ENCODE results near the gene TMEM109. TPM values are rescaled to one million over a fixed set of nuclear protein-coding genes. Genes with fewer than 3 reads are reported as not detected.
A peak's percentile ranks its signal among the peaks of the same experiment; 100 is the strongest.

The TMEM109 gene
- total RNA-seq, 1 experiment from 2014 or later = 26.8 TPM

DNA sequence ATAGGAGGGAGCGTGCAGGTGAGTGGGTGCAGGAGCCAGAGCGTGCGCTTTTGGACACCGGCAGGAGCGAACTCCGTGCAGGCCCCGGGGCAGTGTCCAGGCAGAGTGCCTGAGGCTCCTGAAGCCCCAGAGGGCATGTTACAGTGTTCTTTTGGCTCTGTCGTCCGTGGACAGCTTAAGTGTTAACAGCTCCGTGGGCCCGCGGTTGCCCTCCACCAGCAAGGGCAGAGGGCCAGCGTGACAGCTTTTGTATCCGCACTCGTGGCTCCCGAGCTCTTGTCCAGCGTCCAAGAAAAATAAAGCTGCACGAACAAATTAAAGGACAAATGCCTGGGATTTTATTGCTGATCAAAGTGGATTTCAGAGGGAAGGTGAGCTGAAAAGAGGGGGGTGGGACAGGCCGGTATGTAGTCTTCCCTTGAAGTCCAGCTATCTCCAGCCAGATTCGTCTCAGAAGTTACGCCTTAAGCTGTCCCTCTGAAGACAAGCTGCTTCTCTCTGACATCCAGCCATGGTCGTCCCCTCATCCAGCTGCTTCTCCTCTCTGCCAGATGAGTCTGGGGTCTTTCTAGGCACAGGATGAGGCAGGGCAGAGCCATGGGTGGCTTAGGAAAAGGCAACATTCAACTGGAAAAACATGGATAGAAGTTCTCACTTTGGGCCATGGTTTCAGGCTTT, 968 bp upstream of the TMEM109 start:
- no peak for ATAC-seq
- peaks cover 47% of the 10 kb centered on the region for H3K4me1 Mint-ChIP-seq
- ChIA-PET CTCF (interaction anchor here (0.9 to 5.6 kb wide), 6 partner anchors 8 to 57 kb away, joined by 3 to 51 read pairs (median 8); partner anchors contain the start of genes PRPF19 and TMEM132A), POLR2A (interaction anchor here (0.7 to 1.4 kb wide), 3 partner anchors 11 to 40 kb away, joined by 3 to 8 read pairs (median 5); partner anchors contain the start of gene TMEM132A)
- peak overlapping the region; percentile 99; the same call in 1 of the 2 replicates for H3K27ac Mint-ChIP-seq
- no peaks in the 10 kb centered on the region; the same call in 1 of the 2 replicates for H3K36me3 Mint-ChIP-seq
- H3K9me3 Mint-ChIP-seq = peaks cover 6% of the 10 kb centered on the region; the same call in 1 of the 2 replicates
- H3K27me3 Mint-ChIP-seq (ENCODE audit: low read depth) = peaks cover 42% of the 10 kb centered on the region
- no peak for DNase-seq (ENCODE audit: low spot score)
- TF ChIP-seq GTF2I (CRISPR knock-in tag; conservative IDR thresholded peaks at IDR 0.05) (no peak), ZNF423 (CRISPR knock-in tag; IDR thresholded peaks at IDR 0.05) (no peak), SOX15 (CRISPR knock-in tag; IDR thresholded peaks at IDR 0.05) (no peak), SP1 (CRISPR knock-in tag; conservative IDR thresholded peaks at IDR 0.05) (no peak), ATF1 (CRISPR knock-in tag; IDR thresholded peaks at IDR 0.05) (no peak)
- TF ChIP-seq, protein P1, sequence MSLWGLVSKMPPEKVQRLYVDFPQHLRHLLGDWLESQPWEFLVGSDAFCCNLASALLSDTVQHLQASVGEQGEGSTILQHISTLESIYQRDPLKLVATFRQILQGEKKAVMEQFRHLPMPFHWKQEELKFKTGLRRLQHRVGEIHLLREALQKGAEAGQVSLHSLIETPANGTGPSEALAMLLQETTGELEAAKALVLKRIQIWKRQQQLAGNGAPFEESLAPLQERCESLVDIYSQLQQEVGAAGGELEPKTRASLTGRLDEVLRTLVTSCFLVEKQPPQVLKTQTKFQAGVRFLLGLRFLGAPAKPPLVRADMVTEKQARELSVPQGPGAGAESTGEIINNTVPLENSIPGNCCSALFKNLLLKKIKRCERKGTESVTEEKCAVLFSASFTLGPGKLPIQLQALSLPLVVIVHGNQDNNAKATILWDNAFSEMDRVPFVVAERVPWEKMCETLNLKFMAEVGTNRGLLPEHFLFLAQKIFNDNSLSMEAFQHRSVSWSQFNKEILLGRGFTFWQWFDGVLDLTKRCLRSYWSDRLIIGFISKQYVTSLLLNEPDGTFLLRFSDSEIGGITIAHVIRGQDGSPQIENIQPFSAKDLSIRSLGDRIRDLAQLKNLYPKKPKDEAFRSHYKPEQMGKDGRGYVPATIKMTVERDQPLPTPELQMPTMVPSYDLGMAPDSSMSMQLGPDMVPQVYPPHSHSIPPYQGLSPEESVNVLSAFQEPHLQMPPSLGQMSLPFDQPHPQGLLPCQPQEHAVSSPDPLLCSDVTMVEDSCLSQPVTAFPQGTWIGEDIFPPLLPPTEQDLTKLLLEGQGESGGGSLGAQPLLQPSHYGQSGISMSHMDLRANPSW (CRISPR knock-in tag; conservative IDR thresholded peaks at IDR 0.05; ENCODE audit: low read depth) = no peak
- TF ChIP-seq, protein P2, sequence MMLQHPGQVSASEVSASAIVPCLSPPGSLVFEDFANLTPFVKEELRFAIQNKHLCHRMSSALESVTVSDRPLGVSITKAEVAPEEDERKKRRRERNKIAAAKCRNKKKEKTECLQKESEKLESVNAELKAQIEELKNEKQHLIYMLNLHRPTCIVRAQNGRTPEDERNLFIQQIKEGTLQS (CRISPR knock-in tag; conservative IDR thresholded peaks at IDR 0.05) = no peak
- peak overlapping the region; percentile 94 for H3K4me3 Mint-ChIP-seq

DNA sequence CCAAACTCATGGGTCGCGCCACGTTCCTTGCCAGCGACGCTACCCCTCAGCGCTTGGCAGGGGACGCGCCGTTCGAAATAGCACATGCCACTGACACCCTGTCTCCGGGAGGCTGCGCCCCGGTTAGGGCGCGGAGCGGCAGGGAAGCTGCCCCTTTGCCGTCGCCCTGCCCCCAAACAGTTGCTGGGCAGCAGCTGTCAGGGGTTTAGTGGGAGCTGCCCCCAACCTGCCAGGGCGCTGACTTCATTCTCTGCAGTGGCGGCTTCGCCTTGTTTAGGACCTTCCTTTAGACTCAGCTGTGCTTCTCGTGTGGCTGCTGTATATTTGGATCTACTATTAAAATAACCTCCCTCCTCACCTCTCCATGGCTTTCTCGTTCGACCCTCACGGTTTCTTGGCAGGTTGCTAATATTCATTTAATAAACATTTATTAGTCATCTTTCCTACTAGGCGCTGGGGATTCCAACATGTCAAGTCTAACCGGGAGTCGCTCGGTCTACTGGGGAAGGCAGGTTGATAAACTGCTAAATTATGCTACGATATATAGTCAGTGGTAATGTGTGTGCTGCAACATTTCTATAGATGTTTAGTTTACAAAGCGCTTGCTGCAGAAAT, 782 bp downstream of the TMEM109 start:
- POLR2A ChIA-PET = interaction anchor here (0.7 to 1.7 kb wide), 3 partner anchors 9 to 203 kb away, joined by 3 to 11 read pairs (median 4); partner anchors contain the start of gene TMEM132A
- no peak for DNase-seq (ENCODE audit: low spot score)
- peak overlapping the region; percentile 96 for H3K27ac Mint-ChIP-seq
- TF ChIP-seq ZNF423 (CRISPR knock-in tag; IDR thresholded peaks at IDR 0.05) = 0 out of 2 replicates have a peak, but pooled peaks have one; percentile 2
- TF ChIP-seq, protein P3, sequence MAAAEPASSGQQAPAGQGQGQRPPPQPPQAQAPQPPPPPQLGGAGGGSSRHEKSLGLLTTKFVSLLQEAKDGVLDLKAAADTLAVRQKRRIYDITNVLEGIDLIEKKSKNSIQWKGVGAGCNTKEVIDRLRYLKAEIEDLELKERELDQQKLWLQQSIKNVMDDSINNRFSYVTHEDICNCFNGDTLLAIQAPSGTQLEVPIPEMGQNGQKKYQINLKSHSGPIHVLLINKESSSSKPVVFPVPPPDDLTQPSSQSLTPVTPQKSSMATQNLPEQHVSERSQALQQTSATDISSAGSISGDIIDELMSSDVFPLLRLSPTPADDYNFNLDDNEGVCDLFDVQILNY (CRISPR knock-in tag; IDR thresholded peaks at IDR 0.05) = no peak
- no peak for TF ChIP-seq RELA (CRISPR knock-in tag; IDR thresholded peaks at IDR 0.05; ENCODE audit: borderline replicate concordance)
- no peak for TF ChIP-seq NR2C2 (CRISPR knock-in tag; IDR thresholded peaks at IDR 0.05)
- no peaks in the 10 kb centered on the region; the same call in 1 of the 2 replicates for H3K36me3 Mint-ChIP-seq
- no peak for ATAC-seq
- peaks cover under 1% of the 10 kb centered on the region; the same call in 1 of the 2 replicates for H3K9me3 Mint-ChIP-seq
- H3K27me3 Mint-ChIP-seq (ENCODE audit: low read depth) = peaks cover 27% of the 10 kb centered on the region
- CTCF ChIA-PET = interaction anchor here (0.6 to 5.6 kb wide), 21 partner anchors 9 to 272 kb away, joined by 3 to 51 read pairs (median 5); partner anchors contain the start of genes PRPF19, SLC15A3 and TMEM132A
- H3K4me1 Mint-ChIP-seq = peaks cover 49% of the 10 kb centered on the region
- peak overlapping the region; percentile 94 for H3K4me3 Mint-ChIP-seq

DNA sequence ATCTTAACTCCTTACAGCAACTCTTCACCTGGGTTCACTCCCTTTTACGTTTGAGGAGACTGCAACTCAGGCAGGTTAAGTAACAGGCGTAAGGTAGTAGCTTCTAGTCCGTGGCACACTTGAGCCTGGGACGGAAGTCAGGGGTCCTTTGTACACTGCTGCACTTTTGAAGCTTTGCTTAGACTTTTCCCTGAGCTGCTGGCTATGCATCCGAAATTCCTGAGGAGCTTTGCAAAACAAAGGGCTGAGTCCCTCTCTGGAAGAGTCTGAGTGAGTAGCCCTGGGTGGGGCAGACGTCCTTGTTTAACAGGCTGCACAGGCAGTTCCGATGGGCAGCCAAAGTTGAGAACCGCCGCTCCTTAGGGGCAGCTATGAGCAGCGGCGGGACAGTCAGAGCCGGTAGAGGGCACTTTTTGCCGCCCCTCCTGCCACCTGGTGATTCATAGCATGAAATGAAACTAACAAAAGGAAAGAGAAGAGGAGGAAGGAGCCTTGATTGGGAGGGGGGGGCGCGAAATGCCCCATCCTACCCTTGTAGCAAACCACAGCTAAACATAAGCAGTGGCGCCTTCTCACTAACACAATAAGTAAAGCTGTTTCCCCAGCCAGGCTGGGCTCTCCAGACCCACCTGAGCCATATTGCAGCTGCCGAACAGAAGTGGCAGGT, 1.4 kb downstream of the TMEM109 start:
- TF ChIP-seq ETV6 (CRISPR knock-in tag; IDR thresholded peaks at IDR 0.05) (0 out of 2 replicates have a peak, but pooled peaks have one; percentile 34), ZNF232 (CRISPR knock-in tag; IDR thresholded peaks at IDR 0.05) (no peak)
- POLR2A ChIA-PET = interaction anchor here (1.7 kb wide), 1 partner anchor 9 kb away, joined by 11 read pairs; the partner anchor contains the start of gene TMEM132A
- no peaks in the 10 kb centered on the region for H3K9me3 Mint-ChIP-seq
- peaks cover 20% of the 10 kb centered on the region for H3K27me3 Mint-ChIP-seq (ENCODE audit: low read depth)
- H3K36me3 Mint-ChIP-seq = peaks cover 1% of the 10 kb centered on the region; the same call in 1 of the 2 replicates
- CTCF ChIA-PET = interaction anchor here (0.6 to 5.6 kb wide), 20 partner anchors 8 to 272 kb away, joined by 3 to 51 read pairs (median 5); partner anchors contain the start of genes PRPF19, SLC15A3 and TMEM132A
- peak; percentile 65 for DNase-seq (ENCODE audit: low spot score)
- H3K4me1 Mint-ChIP-seq = peaks cover 49% of the 10 kb centered on the region
- peak; percentile 68 for ATAC-seq
- peak overlapping the region; percentile 94 for H3K4me3 Mint-ChIP-seq
- H3K27ac Mint-ChIP-seq = peak overlapping the region; percentile 96
